ENCODE measurements around the gene LRIG1.

GRCh38 chr3:66442254-66443117 is 58.3 kb downstream of the LRIG1 start:
- TF ChIP-seq CTCF (IDR thresholded peaks at IDR 0.05; ENCODE audit: poor library complexity) (no peak), EZH2phosphoT487 (IDR thresholded peaks at IDR 0.05; ENCODE audit: low read depth, severe bottlenecking, unreplicated experiment) (no peak)
